GM18508 (cell line): ENCODE data around the gene NFAM1.

Experiments
- ATAC-seq: cut with Tn5 transposase; IDR thresholded peaks from one replicate; pipeline ENCODE4 v1.9.1; 2021; ENCODE audit warnings: moderate number of reproducible peaks; ENCODE audit not compliant: insufficient read depth, unreplicated experiment

Gene NFAM1

DNA sequence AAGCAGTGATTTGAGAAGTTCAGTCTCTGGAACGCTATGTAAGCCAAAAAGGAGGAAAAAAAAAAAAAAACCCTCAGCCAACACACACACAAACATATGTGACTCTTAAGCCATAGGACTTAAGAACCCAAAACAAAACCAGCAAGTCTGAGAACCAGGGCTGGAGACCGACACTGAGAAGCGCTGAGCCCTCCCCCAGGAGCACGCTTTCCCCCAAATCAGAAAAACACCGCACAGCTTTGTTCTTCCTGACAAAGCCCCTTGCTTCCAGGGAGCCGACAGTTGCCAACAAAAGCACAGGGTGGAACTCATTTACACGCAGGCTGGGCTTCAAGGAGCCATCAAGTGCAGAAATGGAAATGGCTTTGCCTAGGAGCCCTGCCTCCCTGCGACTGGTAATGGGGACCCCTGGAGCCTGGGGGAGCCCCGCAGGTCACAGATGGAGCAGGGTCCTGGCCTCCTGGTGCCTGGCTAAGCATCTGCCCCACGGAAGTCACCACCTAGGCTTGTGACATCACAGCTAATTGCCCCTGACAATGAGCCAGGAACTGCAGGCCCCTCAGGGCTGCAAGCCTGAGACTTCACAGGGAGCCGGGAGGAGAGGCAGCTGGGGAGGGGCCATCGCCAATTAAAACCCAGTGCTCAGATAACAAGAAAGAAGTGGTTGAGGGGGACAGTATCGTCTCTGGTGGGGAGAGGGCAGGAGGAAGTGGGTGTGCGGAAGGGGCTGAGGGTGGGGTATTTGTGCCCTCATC, 66.9 kb downstream of the NFAM1 start:
- no peak for ATAC-seq

DNA sequence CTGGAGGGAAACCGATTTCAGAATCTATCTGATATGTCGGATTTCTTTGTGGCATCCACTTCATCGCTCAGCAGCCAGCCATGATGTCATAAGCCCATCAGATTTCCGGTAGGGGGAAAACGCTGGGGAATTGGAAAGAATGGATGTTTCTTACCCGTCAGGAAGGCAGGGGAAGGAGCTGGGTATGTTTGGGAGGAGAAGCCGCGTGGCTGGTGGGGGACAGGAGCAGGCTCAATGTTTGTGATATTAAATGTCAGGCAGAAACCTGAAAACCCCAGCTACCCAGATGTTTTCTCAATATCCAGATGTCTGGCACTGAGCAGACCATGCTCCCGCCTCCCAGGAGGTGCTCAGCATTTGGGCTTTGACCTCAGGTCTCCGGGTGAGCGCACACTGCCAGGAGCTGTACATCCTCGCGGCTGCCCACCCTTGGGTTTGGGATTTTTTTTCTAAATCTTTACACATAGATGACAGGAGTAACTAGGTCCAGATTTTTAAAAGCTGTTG, 67.5 kb downstream of the NFAM1 start:
- ATAC-seq = no peak

DNA sequence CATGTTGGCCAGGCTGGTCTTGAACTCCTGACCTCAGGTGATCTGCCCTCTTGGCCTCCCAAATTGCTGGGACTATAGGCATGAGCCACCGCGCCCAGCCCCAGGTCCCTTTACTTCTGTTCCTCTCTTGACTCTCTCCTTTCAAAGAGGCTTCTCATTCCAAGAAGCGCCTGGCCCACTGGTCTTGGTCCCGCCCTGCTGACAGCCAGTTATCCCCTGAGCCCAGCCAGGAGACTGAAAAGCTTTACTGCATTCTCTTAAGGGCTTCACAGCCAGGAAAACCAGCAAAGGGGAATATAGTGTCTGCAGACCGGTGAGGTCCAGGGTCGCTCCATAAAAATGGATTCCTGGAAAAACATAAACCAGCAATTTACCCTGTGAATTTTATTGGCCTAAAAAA, 68.3 kb downstream of the NFAM1 start:
- no peak for ATAC-seq

DNA sequence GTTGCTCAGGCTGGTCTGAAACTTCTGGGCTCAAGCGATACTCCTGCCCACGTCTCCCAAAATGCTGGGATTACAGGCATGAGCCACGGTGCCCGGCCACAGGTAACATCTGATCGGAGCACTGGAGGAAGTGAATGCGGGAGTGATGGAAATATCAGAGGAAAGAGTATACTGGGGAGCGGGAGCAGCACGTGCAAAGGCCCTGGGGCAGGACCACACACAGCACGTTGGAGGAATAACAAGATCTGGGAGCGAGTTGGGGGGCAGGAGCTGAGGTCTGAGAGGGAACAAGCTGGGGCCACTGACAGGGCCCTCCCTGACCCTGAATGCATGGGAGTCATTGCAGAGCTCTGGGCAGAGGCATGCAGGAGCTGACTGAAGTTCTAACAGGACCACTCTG, 70.7 kb downstream of the NFAM1 start:
- ATAC-seq = no peak

DNA sequence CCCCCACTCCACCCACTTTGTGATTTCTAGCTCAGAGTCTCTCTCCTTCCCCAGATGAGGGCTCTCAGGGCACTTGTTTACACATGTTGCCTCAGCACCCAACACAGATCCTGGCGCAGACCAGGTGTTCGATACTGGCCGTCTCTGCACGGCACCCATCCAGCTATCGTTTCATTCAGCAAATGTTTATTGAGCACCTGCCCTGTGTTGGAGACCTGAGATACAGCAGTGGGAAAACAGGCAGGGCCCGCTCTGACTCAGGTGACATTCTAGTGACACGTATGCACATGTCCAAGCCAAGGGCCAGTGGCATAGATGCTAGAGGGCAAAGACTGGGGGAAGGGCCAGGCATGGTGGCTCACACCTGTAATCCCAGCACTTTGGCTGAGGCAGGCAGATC, 71.9 kb downstream of the NFAM1 start:
- ATAC-seq = no peak

DNA sequence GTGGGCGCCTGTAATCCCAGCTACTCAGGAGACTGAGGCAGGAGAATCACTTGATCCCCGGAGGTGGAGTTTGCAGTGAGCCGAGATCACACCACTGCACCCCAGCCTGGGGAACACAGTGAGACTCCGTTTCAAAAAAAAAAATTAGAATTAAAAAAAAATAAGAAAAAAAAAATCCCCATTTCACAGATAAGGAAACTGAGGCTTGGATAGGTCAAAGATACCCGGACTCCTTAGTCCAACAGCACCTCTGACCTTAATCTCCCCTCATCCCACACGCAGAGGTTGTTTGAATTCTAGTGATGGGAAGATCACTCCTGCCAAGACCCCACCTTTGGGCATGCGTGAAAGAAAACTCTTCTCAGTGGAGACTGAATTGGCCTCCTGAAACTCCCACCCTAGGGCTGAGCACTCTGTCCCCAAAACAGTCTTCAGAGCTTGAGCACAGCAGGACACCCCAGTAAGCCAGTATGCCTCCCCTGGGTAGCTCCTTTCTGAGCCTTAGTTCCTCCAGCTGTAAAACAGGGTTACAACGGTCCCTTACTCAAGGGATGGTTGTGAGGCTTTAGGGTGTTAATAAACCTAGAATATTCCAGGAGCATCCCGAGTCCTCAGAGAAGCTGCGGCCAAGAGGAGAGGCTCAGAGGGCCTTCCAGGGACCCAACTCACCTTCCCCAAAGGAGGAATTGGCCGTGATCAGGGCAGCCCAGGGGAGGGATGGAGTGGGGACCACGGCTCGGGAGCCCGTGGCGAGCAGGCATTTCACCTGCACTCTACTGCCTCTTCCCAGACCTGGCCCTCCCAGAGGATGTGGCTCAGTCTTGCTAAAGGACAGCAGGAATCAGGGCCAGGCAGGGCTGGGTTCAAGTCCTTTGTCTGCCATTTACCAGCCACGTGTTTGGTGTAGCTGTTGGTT, 73.3 kb downstream of the NFAM1 start:
- no peak for ATAC-seq

DNA sequence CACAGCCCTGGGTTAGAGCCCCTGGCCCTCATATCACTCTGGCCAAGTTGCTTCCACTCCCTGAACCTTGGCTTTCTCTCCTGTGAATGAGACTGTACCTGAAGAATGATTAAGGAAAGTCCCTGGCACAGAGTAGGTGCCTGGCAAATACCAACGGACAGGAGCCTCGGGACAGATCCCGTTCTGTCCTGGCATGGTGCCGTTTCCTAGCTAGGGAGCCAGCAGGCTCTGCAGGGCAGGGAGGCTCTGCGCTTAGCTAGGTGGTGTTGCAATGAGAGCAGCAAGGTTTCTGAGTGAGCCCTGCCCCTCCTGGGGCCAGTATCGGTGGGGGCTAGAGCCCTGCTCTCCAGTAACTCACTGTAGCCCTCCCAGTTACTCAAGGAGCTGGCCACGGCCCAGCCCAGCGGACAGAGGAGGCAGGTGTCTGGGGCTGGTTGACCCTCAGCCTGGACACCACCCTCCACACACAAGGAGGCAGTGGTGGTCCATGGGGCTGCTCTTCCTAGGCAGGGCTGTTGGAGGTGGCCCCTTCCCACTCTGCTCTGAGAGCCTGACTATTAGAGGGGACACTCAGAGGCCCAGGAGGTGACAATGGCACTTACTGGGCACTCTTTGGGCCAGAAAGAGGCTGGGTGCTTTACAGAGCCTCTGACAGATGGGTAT, 74.4 kb downstream of the NFAM1 start:
- no peak for ATAC-seq

DNA sequence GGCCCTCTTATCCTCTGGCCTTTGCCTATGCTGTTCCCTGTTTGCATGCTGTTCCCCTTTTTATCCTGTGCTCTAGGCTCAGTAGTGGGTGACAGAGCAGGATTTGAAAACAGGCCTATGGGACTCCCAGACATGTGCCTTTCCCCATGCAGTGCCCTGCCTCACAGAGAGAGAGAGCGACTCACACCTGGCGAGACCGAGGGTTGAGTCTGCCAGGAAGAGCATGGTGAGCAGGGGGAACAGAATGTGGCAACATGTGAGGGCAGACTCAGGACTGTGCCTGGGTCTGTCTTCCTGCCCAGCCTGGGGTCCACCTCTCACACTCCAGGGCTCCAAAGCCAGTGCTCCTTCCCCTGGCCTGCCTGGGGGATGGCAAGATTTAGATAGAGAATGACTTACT, 75.0 kb downstream of the NFAM1 start:
- no peak for ATAC-seq

DNA sequence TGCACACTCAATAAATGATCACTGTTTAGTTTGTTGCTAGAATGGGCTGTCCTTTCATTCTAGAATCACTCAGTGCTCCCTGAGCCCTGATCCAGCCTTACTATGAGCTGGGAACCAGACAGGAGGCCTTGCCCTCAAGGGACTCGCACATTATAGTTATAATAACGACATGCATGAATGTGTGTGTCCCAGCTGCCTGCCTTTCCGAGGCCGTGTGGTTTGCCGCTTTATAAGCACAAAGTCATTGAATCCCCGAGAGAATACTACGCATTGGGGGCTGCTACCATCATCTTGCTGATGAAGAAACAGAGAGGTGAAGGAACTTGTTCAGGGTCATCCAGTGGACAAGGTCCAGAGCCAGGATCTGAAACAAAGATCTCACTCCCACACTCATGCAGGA, 75.7 kb downstream of the NFAM1 start:
- no peak for ATAC-seq

DNA sequence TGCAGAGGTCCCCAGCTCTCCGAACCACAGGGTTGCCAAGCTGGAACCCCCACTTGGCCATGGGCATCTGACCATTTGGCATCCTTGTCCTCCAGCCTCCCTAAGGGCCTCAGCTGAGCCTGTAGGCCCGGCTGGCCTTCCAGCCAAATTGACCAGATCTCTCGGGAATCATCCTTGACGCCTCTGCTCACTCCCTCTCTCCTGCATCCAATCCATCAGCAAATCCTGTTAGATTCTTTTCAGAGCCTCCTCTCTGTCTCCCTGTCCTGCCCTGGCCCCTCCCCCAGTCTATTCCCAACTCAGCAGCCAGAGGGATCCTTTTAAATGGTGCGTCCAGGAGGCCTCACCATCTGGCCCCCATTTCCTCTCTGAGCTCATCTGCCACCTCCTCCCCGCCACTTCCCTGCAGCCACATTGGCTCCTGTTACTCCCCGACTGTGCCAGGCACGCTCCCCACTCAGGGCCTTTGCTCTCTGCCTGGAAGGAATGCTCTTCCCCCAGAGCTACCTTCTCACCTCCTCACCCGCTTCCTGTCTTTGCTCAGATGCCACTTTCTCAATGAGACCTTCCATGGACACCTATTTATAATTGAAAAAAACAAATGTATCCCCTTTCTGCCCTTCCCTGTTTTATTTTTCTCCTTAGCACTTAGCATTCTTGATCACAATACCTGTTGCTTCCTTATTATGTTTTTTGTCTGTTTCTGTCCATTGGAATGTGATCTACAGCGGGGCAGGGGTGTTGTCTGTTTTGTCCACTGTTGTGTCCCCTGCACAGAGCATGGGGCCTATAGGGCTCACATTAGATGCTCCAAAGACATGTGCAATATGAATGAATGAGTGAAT, 78.1 kb downstream of the NFAM1 start:
- no peak for ATAC-seq

DNA sequence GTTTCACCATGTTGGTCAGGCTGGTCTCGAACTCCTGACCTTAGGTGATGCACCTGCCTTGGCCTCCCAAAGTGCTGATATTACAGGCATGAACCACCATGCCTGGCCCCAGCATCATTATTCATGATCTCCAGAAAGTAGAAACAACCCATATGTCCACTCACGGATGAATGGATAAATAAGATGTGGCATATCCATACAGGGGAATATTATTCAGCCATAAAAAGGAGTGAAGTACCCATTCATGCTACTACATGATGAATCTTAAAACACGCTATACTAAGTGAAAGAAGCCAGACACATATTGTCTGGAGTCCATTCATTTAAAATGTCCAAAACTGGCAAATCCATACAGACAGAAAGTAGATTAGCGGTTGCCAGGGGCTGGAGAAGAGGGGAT, 81.8 kb downstream of the NFAM1 start:
- ATAC-seq = no peak

DNA sequence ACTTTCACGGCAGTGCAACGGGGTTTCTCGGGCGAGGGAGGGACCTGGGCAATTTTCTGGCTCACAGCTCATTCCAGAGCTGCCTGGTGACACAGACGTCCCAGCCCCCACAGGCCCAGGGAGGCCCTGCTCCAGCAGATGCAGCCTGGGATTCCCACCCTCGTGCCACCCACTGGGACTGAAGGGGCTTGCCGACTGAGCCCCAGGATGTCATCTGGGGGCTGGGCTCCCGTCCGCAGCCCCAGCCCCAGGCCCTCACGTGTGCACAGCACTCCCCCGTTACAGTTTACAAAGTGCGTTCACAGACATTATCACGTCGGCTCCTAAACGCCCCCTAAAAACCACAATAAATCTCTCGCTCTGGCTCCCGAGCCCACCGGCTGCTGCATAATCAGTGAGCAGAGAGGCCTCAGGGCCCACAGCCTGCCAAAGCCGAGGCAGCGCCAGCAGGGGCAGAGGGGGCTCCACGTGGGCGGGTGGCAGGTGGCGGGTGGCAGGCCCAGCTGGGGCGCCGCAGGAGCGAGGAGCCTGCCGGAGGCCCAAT, 84.8 kb downstream of the NFAM1 start:
- ATAC-seq = no peak

DNA sequence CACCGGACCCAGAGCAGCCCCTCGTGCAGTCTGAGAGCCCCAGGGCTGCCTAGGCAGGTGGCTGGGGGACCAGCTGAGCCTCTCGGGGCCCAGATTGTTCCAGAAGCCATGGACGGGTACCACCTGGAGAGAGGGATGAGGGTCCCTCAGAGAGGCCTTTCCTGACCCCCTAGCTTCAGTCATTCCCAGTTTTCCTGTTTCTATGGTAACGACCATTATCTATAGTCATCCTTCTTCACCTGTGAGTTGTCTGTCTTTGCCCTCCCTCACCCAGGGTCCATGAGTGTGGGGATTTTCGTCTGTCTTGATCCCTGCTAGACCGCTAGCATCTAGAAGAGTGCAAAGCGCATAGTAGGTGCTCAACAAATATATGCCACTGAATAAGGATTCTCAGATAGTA, 85.5 kb downstream of the NFAM1 start:
- no peak for ATAC-seq

DNA sequence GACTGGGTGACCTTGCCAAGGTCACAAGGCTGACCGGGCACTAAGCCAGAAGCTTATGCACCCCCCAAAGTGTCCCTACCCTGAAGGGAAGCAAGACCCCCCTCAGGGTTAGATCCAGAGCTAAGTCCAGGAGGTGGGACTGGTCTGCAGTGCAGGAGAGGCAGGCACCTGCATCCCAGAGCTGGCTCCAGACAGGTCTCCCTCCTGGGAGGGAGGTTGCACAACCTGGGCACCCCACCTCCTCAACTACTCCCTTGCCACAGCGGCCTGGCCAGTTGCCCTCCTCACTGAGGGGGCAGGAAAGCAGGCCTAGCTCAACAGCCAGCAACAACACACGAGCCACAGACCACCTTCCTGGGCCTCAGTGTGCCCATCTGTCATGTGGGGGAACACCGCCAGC, 86.7 kb downstream of the NFAM1 start:
- no peak for ATAC-seq

DNA sequence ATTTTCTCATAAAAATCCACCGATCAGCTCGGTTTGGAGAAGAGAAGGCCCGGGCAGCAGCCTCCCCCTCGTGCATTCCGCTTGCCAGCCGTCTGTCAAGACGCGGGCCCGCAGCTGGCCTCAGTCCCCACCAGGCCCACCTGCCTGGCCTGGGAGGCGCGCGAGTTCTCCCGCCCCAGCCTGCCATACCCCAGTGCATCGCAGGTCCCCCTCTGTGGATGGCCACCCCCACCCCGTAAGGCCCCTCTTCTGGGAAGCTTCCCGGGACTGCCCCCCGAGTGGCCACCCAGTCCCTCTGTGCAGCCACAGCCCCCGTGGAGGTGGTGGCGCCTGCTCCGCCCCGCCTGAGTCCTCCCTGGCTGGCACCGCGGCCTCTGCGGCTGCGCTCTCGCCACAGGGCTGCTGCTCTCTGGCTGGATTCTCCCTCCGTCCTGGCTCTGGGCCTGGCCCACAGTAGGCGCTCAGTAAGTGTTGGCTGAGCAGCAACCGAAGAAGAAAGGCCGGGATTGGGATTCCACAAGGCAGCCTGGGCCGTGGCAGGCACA, 87.8 kb downstream of the NFAM1 start:
- ATAC-seq = no peak

DNA sequence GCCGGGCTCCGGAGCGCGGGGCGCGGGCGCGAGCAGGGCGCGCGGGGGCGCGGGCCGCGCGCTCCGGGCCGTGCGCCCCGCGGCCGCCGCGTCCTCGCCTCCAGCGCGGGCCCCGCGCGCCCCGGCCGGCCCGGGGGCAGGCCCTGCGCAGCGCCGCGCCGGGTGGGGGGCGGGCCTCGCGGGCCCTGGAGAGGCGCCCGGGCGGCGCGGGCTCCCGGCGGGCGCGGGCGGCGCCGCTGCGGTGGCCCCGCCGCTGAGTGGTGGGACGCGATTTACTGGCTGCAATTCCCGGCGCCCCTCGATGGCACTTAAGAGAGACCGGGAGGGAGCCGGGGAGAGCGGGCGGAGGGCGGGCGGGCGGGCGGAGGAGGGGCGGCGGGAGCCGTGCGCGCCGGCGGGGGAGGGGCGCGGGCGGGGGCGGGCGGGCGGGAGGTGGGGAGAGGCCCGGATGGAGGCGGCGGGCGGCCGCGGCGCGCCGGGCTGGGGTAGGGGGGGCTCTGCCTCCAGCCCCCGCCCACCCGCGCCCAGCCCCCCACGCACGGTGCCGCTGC, 88.6 kb downstream of the NFAM1 start:
- no peak for ATAC-seq

DNA sequence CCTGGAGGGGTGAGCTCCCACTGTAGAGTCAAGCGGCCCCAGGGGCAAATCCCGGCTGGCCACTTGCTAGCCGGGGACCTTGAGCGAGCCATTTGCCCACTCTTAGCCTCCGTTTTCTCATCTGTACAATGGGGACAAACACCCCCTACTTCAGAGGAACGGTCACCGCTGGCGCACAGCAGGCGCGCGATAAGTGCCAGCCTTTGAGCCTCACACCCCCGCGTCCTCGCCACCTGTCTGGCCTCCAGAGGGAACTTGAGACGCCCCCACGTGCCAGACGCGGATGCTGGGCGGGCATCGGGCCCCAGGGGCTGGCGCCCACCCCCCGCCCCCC, 89.1 kb downstream of the NFAM1 start:
- ATAC-seq = no peak

DNA sequence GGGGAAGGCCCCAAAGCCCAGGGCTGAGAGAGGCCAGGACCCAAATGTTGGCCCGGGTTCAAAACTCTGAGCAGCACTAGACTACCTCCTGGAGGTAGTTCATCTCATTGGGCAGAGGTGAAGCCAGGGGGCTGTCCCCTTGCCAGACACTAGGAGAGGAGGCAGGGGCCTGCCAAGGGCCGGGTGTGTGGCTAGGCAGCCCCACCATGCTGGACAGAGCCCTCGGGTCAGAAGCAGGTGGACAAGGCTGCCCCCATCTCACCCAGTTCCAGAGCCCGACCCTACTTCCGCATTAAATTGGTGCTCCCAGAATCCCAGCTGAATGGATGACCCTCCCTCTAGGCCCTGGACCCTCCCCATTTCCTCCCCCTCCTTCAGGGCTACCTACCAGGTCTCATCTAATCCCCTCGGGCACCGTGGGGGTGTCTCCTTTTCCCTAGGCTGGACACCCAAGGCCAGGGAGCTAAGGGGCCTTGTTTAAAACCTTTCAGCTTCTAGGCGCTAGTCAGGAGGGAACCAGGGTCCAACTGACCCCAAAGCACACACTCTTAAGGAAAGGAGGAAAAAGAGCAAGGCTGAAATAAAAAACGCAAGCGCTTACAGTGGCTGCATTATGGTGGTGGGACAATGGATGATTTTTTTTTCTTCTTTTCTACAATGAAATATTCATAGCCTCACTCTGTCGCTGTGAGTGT, 89.6 kb downstream of the NFAM1 start:
- ATAC-seq = no peak

DNA sequence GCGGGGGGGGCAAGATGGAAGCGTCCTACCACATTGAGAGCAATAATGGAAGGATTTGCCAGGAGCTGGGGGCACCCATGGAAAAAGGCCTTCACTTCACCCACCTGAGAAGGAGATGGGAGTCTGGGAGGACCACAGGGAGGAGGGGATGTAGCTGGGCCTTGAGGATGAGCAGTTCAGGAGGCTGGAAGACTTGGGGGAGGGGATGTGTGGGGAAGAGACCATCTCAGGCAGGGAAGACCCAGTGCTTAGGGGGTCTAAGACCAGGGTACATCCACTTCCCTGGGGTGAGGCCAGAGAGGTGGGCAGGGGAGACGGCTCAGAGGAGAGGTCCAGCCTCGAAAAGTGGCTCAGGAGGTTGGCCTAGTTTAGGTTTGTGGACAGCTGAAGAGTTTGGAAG, 90.4 kb downstream of the NFAM1 start:
- ATAC-seq = no peak
